Smooth muscle cell of the brain vasculature (primary cell): ENCODE data around the gene HAUS5.
"Not testable (repeated sequence)": the region's sequence is repeated elsewhere in the genome, so short reads cannot be mapped to it uniquely, and the experiment has no call there.

Experiments
- DNase-seq: peaks from one replicate; pipeline ENCODE4 v3.0.0-alpha.2; 2012; ENCODE audit warnings: low read depth, low spot score

Gene HAUS5

DNA sequence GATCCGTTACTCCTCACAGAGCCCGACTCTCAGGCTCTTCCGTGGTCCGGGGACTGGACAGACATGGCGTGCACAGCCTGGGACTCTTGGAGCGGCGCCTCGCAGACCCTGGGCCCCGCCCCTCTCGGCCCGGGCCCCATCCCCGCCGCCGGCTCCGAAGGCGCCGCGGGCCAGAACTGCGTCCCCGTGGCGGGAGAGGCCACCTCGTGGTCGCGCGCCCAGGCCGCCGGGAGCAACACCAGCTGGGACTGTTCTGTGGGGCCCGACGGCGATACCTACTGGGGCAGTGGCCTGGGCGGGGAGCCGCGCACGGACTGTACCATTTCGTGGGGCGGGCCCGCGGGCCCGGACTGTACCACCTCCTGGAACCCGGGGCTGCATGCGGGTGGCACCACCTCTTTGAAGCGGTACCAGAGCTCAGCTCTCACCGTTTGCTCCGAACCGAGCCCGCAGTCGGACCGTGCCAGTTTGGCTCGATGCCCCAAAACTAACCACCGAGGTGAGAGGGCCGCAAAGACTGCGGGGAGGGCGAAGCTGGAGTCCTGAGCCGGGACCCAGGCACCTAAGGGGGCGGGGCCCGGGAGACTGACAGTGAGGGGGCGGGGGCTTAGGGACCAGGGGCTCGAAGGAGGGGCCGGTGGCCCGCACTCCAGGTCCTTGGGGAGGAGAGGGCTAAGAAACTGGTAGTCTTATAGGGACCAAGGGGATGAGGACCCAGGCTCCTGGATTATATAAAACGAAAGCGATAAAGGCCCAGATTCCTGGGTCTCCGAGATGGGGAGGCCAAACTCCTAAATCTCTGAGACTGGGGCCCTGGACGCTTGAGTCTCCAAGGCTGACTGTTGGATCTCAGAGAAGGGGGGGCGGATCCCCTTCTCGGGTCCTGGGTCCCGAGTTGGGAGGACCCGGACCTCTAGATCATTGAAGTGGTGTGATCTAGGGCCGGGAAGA, 31.0 kb downstream of the HAUS5 start:
- peak; percentile 50 for DNase-seq

DNA sequence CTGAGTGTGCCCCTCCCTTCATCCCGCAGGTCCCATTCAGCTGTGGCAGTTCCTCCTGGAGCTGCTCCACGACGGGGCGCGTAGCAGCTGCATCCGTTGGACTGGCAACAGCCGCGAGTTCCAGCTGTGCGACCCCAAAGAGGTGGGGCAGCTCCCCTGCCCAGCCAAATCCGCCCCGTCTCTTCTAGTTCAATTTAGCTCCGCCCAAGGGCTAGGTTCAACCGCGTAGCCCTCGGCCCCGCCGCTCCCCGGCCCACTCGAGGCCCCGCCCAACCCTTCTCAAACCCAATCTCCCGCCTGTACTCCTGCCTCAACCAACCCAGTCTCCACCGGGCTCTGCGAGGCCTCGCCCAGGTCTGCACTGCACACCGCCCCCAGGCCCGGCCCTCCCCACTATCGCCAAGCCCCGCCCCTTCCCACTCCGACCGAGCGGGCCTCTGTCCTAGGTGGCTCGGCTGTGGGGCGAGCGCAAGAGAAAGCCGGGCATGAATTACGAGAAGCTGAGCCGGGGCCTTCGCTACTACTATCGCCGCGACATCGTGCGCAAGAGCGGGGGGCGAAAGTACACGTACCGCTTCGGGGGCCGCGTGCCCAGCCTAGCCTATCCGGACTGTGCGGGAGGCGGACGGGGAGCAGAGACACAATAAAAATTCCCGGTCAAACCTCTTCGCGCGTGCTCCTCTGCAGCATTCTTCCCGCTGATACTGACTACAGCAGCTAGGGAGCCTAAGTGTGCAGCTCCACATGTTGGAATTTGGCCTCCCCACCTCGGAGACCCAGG, 31.9 kb downstream of the HAUS5 start:
- peak; percentile 78 for DNase-seq

DNA sequence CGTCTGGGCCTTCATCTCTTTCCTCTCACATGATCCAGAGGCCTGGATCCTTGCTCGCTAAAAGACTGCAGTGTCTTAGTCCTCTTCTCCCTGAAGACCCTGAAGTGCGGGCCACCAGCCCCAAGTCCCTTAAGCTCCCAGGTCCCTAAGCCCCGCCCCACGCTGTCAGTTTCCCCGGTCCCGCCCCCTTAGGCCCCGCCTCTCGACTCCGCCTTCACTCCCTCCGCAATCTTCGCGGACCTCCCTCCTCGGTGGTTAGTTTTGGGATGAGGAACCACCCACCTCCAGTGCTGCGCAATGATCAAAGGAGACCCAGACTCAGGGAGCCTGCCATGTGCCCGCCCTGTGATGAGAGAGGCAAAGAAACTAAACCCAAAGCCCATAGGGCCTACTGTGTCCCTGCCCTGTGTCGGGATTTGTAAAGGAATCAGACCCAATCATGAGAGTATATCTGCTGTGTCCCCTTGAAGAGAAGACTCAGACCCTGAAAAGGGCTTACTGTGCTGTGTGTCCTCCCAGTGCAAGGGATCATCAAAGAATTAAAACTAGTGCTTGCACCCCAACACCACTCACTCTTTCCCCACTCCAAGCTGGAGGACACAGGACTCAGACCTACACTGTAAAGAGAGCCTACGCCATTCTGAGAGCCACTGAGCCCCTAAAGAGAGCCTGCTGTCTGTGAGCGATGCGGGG, 32.6 kb downstream of the HAUS5 start:
- DNase-seq, result no peak

DNA sequence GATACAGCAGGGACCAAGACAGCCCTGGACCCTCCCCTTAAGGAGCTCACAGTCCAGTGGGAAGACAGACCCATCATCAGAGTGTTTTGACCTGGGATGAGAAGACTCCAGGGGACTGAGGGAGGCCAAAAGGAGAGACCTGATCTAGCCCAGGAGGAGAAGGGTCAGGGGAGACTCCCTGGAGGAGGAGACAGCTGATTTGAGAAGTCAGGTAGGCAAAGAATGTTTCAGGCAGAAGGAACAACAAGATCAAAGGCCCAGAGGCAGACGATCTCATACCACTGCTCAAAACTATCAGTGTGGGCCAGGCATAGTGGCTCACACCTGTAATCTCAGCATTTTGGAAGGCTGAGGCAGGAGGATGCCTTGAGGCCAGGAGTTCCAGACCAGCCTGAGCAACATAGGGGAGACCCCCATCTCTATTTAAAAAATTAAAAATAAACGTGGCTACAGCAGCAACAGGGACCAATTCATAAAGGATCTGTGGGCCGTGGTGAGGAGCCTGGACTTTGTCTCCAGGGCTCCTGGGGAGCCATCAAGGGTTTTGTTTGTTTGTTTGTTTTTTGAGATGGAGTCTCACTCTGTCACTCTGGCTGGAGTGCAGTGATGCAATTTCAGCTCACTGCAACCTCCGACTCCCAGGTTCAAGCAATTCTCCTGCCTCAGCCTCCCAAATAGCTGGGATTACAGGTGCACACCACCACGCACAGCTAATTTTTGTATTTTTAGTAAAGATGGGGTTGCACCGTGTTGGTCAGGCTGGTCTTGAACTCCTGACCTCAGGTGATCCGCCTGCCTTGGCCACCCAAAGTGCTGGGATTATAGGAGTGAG, 33.4 kb downstream of the HAUS5 start:
- no peak for DNase-seq

DNA sequence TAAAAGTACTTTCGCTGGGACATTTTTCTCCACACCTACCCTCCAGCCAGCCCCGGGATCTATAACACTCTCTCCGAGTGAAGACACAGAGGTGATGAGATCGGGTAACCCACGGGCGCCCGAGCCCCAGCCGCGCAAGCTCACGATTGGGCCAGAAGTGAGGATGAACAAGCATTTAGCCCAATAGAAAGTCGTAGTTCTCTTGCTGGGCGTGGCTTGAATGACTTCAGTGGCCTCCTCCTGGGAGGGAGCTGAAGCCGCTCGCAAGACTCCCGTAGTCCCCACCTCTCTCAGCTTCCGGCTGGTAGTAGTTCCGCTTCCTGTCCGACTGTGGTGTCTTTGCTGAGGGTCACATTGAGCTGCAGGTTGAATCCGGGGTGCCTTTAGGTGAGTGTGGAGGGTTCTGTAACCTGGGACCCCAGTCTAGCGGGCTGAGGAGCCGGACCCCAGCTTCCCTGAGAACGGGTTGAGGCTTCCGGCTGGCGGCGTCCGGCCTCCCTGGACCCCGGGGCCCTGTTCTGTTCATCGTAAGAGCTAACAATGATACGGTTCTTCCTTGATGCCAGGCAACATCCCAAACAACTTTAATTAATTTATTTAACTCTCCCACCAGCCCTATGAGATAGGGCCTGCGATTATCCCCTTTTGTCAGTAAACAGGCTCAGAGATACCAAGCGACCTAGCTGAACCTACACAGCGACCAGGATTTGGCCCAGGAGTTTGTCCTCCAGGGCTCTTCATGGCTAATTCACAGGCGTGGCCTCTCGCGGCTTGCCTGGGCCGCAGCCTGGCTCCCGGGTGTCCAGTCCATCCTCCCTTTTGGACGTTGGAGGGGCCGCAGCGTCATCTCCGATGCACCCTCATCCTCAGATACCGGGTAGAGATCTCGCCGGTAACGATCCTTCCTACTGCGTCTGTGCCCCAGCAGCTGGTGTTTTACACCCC, 35.8 kb downstream of the HAUS5 start, which contains the start of gene COX6B1:
Gene COX6B1, plus strand, starts transcription at position 307 of the 945 bp plus-strand sequence. CDS start 2,921 bp downstream, outside the sequence.
- peak; percentile 89 for DNase-seq

DNA sequence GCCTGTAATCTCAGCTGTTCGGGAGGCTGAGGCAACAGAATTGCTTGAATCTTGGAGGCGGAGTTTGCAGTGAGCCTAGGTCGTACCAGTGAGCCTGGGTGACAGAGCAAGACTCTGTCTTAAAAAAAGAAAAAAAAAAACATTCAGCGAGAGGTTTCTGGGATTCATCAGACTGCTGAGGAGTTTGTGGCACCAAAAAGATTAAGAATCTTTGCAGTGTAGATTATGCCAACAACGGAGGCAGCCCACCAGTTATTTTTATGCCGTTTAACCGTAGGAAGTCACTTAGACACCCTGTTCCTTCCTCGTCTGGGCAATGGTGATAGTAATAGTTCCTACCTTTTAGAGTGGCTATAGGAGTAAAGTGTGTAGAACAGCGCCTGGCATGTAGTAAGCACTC, 38.0 kb downstream of the HAUS5 start:
- no peak for DNase-seq

DNA sequence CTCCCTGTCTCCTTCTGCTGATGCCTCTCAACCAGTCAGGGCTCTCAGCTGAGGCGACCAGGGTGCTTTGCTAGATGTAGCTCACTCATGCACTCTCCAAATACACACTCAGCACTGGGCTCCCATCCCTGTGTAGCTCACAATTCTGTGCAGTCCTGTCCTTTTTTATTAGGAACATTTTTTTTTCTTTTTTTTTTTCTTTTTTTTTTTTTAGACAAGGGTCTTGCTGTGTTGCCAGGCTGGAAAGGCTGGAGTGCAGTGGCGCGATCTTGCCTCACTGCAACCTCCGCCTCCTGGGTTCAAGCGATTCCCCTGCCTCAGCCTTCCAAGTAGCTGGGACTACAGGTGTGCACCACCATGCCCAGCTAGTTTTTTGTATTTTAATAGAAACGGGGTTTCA, 42.3 kb downstream of the HAUS5 start:
- DNase-seq, result not testable (repeated sequence)

DNA sequence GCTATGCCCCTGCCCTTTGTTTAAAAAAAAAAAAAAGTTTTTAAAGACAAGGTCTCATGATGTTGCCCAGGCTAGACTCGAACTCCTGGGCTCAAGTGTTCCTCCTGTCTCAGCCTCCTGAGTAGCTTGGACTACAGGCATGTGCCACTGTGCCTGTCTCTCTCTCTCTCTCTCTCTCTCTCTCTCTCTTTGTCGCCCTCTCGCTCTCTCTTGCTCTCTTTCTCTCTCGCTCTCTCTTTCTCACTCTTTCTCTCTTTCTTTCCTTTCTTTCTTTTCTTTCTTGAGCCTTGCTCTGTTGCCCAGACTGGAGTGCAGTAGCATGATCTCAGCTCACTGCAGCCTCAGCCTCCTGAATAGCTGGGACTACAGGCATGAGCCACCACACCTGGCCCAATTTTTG, 43.1 kb downstream of the HAUS5 start:
- DNase-seq, result no peak

DNA sequence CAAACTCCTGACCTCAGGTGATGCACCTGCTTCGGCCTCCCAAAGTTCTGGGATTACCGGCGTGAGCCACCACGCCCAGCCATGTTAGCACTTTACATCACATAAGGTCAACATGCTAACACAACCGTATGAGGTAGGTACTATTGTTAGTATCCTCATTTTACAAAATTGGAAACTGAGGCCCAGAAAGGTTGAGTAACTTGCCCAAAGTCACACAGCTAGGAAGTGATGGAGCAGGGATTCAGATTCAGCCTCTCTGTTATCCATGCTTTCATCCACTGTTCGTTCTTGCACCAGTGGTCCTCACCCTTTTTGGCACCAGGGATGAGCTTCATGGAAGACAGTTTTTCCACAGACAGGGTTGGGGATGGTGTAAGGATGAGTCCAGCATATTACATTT, 44.2 kb downstream of the HAUS5 start:
- no peak for DNase-seq

DNA sequence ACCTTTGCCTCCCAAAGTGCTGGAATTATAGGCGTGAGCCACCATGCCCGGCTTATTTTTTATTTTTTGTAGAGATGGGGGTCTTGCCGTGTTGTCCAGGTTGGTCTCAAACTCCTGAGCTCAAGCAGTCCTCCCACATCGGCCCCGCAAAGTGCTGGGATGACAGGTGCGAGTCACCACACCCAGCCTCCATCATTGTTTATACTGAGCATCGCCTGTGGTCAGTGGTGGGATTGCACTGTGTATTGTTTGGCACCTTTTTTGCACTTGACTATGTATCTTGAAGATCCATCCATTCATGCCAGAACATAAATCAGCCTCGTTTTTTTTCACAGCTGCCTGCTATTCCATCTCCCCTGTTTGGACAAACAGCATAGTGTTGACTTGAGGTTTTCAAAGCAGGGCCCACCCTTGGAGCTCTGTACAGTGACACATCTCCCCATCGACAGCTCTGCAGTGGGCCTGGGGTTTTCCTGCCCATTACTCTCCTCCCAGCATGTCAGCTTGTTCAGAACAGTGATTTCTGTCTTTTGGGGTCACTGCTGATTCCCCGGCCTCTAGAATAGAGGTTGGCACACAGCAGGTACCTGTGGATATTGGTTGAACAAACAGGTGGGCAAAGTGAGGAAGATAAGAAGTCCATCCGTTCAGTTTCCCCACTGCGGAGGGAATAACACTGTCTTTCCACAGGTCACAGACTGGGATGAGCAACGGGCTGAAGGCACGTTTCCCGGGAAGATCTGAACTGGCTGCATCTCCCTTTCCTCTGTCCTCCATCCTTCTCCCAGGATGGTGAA, 45.6 kb downstream of the HAUS5 start:
- no peak for DNase-seq

DNA sequence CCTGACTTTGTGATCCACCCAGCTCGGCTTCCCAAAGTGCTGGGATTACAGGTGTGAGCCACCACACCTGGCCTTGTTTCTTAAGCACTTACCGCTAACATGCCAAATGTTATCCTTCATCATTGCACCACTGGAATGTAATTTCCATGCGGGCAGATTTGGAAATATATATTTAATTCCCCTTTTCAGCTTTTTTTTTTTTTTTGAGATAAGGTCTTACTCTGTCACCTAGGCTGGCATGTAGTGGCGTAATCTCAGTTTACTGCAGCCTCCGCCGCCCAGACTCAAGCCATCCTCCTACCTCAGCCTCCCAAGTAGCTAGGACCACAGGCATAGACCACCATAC, 49.4 kb downstream of the HAUS5 start:
- DNase-seq, result no peak

DNA sequence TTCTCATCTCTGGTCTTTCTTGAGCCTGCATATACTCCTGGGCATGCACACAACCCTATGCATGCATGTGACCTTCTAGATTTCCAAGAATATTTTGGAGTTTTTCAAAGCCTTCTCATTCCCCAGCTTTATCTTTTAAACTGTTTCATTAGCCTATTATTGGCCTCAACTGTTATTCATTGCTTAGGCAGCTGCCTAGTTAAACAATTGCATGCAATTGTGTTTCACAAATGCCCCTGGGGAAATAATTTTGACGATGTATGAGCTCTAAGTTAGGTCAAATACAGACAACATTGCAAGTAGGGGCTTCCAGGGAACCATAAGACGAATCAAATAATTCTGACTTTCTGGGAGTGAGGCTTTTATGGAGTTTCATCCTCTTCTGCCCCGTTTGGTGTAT, 51.4 kb downstream of the HAUS5 start:
- no peak for DNase-seq

DNA sequence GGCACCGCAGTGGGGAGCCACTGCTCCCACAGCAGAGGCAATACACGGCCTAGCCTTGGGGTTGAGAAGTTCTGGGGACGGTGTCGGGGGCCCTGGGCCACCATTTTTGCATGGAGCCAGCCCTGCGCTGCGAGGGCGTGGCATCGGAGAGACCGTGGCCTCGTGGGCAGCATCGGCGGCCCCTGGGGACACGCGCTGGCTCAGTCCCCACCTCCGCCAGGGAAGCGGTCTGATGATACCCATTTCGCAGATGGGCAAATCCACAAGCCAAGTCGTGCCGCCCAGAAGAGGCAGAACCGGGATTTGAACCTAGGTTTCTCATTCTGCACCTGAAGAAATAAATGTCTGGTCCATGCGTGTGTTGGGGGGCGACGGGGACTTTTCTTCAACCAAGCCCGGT, 52.6 kb downstream of the HAUS5 start:
- no peak for DNase-seq

DNA sequence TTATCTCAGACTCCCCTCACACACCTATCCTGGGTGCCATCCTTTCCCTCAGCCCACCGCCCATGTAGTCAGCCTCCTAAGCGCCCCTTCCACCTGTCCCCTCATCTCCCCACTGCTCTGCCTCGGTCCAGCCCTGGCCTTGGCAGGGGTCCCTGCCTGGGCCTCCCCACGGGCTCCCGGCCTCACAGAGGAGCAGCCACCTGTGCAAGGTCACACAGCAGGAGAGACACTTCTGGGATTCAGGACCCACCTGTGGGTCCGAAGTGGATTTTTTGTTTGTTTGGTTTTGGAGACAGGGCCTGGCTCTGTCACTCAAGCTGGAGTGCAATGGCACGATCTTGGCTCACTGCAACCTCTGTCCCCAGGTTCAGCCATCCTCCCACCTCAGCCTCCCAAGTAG, 53.1 kb downstream of the HAUS5 start:
- DNase-seq, result no peak

DNA sequence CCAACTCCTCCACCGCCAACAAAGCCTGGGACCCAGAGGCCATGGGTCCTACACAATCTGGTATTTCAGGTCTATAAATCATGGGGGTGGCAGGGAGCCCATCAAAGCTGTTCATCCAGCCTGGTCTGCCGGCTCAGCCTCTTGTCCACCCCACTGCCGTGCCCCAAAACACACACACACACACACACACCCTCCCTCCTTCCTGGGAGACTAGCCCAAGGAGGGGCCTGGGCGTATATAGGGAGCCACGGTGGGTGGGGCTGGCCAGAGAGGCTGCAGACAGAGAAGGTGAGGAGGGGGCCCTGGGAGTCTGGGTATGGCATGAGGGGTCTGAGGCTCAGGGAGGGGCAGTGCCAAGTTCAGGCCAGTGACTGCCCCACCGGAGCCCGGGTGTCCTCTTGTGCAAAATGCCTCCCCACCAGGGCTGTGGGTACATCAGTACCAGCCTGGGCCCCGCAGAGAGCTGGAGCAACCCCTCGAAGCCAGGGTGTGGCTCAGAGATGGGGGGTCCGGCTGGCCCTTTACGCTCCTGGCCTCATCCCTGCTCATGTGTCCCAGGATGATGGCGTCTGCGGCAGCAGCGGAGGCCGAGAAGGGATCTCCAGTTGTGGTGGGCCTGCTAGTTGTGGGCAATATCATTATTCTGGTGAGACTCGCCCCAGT, 53.8 kb downstream of the HAUS5 start, which contains the start of gene UPK1A:
Gene UPK1A, plus strand, starts transcription at position 267 of the 663 bp plus-strand sequence. Its CDS starts 296 bp downstream, at position 563.
- DNase-seq, result no peak

DNA sequence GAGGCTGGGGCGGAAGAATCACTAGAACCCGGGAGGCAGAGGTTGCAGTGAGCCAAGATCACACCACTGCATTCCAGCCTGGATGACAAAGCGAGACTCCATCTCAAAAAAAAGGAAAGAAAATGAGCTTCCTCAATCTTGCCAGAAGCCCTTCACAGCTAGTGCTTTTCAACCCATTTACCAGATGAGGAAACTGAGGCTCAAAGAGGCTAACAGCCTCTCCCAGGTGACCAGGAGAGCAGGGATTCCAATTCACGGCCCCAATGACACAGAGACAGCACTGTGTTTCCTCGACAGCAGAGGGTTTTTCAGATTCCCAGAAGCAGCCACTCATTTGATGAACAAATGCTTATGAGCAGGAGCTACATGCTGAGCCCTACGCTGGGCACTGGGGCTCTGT, 57.0 kb downstream of the HAUS5 start:
- DNase-seq, result no peak

DNA sequence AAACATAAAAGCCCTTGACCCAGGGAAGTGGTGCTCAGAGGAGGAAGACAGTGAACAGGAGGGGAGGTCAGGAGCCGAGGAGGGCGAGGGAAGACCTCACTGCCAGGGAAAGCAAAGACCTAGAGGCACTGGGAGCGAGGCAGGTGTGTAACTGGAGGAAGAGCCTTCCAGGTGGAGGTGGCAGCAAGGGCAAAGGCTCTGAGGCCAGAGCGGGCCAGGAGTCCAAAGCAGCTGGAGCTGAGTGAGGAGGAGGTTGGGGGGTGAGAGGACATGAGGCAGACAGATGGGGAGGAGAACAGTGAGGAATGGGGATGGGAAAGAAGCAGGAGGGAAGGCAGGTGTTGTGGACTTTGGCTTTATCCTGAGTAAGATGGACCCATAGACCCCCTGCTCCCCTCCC, 57.4 kb downstream of the HAUS5 start:
- DNase-seq, result no peak

DNA sequence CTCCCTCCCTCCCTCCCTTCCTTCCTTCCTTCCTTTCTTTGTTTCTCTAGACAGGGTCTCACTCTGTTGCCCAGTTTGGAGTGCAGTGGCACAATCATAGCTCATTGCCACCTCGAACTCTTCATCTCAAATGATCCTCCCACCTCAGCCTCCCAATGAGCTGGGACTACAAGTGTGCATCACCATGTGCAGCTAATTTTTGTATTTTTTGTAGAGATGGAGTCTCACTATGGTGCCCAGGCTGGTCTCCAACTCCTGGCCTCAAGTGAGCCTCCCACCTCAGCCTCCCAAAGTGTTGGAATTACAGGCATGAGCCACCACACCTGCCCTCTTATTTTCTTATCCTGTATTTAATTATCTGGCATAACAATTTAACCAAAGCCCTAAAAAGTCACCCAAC, 58.2 kb downstream of the HAUS5 start:
- DNase-seq, result no peak

DNA sequence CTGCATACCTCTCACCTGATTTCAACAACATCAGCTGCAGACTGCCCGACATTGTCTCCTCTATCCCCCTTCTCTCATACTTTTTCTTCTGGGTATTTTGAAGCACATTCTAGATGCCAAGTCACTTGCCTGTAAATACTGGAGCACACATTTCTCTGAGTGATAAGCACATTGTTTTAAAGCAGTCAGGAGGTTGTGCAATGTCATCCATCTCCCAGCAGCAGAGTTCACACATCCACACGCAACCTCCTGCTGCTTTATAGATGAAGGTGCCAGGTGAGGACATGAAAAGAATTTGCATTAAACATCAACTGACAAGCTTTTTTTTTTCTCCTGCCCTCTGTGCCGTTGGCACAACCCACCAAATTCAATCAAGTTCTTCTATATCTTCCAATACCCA, 59.3 kb downstream of the HAUS5 start:
- DNase-seq, result no peak
